Measurements from ENCODE around the gene C20orf202.

C20orf202 gene

DNA sequence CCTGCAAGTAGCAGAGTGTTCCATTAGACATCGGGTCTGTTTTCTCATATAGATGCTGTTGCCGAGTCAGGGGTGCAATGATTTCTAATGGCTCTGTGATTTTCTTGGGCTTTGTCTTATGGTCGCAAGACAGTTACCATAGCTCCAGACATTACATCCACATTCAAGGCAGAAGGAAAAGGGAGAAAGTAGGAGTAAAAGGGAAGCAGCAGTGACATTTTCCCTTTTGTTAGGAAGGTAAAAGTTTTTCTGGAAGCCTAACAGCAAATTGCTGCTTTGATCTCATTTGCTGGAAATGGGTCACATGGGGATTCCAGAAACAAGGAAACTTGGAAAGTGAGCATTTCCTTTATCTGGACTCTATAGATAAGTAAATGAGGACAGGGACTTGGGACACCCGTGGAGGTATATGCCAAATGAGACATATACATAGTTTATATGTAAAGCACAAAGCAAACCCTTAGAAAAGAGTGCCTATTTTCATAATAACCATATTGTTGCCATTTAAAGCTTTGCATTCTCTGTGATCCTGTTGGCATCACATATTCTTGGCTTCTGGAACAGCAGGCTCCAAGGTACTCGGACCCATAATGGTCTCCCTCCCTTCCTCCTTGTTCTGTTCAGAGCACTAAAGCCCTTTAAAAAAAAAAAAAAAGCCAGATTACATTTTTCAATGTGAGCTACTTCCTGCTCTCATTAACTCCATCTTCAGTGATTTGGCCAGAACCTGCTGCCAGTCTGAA is at the start of gene C20orf202:
C20orf202 (plus strand) TSS at position 693 of the 743 bp plus-strand sequence. CDS start 132 bp downstream, outside the sequence.
- H3K4me3 Mint-ChIP-seq: no peak within 1 kb of the TSS
- no peaks in the 10 kb centered on the region for H3K36me3 Mint-ChIP-seq
- no peaks in the 10 kb centered on the region for H3K27me3 Mint-ChIP-seq
- H3K4me1 Mint-ChIP-seq: peaks cover 9% of the 10 kb centered on the region
- no peaks in the 10 kb centered on the region for H3K9me3 Mint-ChIP-seq
- H3K27ac Mint-ChIP-seq: no peak within 1 kb of the TSS

DNA sequence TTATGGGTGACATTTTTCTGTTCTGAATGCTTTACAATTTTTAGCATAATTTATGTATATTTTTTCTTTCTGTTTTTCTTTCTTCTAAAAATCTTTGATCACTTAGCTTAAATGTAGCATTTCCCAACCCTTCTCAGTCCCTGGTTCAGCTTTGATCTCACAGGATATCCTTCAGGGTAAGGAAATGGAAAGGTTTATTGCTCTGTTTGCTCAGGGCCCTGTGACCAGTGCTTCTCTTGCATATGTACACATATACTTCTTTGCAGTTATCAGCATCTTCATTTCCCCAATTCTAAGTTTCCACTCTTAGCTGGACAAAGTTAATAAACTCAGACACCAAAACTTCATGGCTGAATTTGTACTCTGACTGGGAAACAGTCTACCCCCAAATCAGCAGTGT is 49.0 kb upstream of the C20orf202 start:
- H3K4me1 Mint-ChIP-seq: peaks cover 24% of the 10 kb centered on the region
- H3K9me3 Mint-ChIP-seq: peaks cover 7% of the 10 kb centered on the region
- no peak overlapping the region for H3K4me3 Mint-ChIP-seq
- no peaks in the 10 kb centered on the region for H3K27me3 Mint-ChIP-seq
- no peak overlapping the region for H3K27ac Mint-ChIP-seq
- peaks cover 43% of the 10 kb centered on the region for H3K36me3 Mint-ChIP-seq

DNA sequence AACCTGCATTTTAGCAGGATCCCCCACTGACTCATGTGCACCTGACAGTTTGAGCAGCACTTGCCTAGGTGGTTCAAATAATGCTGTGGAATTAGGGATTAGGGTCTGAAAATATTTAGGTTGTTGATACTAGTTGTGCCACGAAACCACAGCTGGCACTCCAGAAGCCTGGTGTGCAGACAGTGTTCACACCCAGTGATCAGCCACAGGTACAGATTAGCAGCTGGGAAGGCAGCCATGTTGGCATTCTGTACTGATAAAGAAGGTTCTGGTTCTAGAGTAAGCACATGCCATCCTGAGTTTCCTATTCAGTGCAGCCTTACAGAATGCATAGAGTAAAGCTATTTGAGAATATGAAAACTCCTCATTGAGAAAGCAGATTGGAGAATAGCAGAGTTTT is 48.6 kb upstream of the C20orf202 start:
- H3K4me1 Mint-ChIP-seq: peaks cover 24% of the 10 kb centered on the region
- no peak overlapping the region for H3K4me3 Mint-ChIP-seq
- no peaks in the 10 kb centered on the region for H3K27me3 Mint-ChIP-seq
- H3K36me3 Mint-ChIP-seq: peaks cover 43% of the 10 kb centered on the region
- peaks cover 7% of the 10 kb centered on the region for H3K9me3 Mint-ChIP-seq
- no peak overlapping the region for H3K27ac Mint-ChIP-seq

DNA sequence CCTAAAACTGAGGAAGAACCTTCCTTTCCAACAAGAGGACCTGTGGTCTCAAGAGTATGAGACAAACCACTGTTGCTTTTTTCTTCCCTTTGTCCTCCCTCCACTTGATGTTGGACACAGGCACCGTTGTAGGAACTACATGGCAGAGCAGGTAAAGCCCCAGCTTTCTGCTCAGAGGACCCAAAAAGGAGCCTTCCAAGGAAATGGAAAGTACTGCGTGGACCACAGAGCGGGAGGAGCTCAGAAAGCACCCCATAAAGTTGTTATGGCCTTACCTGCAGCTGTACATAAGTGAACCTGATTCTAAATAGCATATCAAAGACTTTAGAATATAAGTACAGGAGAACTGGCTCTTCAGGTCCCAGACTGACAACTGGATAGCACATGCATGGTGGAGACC is 47.9 kb upstream of the C20orf202 start:
- Mint-ChIP-seq H3K36me3 (peaks cover 46% of the 10 kb centered on the region), H3K9me3 (peaks cover 7% of the 10 kb centered on the region), H3K27ac (no peak overlapping the region), H3K27me3 (no peaks in the 10 kb centered on the region), H3K4me3 (no peak overlapping the region), H3K4me1 (peaks cover 24% of the 10 kb centered on the region)

DNA sequence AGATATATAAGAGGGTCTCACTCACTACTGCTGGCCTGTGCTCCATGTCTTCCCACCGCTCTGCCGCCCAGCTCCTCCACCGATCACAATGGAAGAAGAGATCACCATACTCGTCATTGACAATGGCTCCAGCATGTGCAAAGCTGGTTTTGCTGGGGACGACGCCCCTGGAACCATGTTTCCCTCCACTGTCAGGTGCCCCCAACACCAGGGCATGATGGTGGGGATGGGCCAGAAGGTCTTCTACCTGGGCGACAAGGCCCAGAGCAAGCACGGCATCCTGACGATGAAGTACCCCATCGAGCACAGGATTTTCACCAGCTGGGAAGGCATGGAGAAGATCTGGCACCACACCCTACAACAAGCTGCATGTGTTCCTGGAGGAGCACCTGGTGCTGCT is 42.8 kb upstream of the C20orf202 start:
- peaks cover 7% of the 10 kb centered on the region for H3K9me3 Mint-ChIP-seq
- H3K36me3 Mint-ChIP-seq: peaks cover 30% of the 10 kb centered on the region
- H3K27me3 Mint-ChIP-seq: no peaks in the 10 kb centered on the region
- H3K4me3 Mint-ChIP-seq: no peak overlapping the region
- no peaks in the 10 kb centered on the region for H3K4me1 Mint-ChIP-seq
- H3K27ac Mint-ChIP-seq: no peak overlapping the region

DNA sequence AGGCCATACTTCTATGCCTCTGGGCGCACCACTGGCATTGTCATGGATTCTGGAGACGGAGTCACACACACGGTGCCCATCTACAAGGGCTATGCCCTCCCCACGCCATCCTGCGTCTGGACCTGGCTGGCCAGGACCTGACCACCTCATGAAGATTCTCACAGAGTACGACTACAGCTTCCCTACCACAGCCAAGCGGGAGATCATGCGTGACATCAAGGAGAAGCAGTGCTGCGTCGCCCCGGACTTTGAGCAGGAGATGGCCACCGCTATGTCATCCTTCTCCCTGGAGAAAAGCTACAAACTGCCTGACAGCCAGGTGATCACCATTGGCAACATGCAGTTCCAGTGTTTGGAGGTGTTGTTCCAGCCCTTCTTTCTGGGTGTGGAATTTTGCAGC is 42.3 kb upstream of the C20orf202 start:
- Mint-ChIP-seq H3K9me3 (peaks cover 4% of the 10 kb centered on the region), H3K27ac (no peak overlapping the region), H3K36me3 (peaks cover 25% of the 10 kb centered on the region), H3K27me3 (no peaks in the 10 kb centered on the region), H3K4me3 (no peak overlapping the region), H3K4me1 (no peaks in the 10 kb centered on the region)

DNA sequence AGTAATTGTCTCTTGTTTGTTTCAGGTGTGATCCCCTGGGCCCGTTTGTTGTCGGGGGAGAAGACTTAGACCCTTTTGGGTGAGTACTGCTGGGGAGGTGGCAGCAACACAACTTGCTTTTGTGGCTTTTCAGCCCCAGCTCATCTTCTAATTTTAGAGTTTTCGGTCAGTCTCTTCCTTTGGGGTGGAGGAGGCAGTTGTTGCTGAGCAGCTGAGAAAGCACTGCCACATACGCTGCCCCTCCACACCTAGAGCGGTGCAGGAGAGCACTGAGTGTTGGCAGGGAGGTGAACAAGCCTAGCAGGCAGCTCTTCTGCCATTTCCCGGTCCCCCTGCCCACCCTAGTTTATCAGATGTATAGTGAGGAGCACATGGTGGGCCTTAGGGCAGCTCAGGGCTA is 40.1 kb upstream of the C20orf202 start:
- H3K36me3 Mint-ChIP-seq: peaks cover 27% of the 10 kb centered on the region
- H3K4me3 Mint-ChIP-seq: no peak overlapping the region
- no peaks in the 10 kb centered on the region for H3K27me3 Mint-ChIP-seq
- no peaks in the 10 kb centered on the region for H3K9me3 Mint-ChIP-seq
- H3K4me1 Mint-ChIP-seq: no peaks in the 10 kb centered on the region
- H3K27ac Mint-ChIP-seq: no peak overlapping the region

DNA sequence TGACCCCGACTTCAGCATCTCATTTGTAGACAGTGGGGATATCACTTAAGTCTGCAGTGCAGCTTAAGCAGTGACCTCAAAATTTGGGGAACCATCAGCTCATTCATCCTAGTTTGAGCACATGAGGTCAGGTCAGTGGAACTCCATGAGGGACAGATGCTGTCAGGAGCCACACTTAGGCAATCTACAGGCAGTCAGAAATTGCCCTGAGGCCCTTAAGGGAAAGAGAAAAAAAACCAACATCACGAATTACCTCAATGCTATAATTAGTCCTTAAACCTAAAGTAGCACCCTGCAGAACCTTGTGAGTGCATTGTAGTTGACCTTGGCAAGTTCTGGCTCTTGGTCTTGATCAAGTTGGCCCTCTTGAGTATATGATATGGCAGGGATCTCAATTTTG is 39.6 kb upstream of the C20orf202 start:
- Mint-ChIP-seq H3K27me3 (no peaks in the 10 kb centered on the region), H3K9me3 (no peaks in the 10 kb centered on the region), H3K36me3 (peaks cover 31% of the 10 kb centered on the region), H3K4me3 (no peak overlapping the region), H3K27ac (no peak overlapping the region), H3K4me1 (no peaks in the 10 kb centered on the region)

DNA sequence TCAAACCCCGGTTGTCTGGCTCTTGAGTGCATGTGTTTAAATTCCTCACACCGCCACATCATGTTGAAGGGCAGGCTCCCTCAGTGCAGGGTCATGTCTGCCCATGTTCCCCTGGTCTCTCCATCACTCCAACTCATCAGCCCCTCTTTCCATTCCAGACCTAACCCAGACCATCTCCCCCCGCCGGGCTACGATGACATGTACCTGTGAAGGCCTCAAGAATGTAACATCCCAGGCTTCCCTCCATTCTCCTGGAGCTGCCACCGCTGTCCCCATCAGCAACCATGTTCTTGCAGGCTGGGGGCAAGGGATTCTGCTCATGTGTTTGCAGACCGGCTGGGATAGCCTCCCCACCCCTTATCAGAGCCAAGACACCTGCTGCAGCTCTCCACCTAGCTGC is 38.4 kb upstream of the C20orf202 start:
- Mint-ChIP-seq H3K27ac (no peak overlapping the region), H3K27me3 (no peaks in the 10 kb centered on the region), H3K9me3 (no peaks in the 10 kb centered on the region), H3K4me1 (no peaks in the 10 kb centered on the region), H3K4me3 (no peak overlapping the region), H3K36me3 (peaks cover 34% of the 10 kb centered on the region)

DNA sequence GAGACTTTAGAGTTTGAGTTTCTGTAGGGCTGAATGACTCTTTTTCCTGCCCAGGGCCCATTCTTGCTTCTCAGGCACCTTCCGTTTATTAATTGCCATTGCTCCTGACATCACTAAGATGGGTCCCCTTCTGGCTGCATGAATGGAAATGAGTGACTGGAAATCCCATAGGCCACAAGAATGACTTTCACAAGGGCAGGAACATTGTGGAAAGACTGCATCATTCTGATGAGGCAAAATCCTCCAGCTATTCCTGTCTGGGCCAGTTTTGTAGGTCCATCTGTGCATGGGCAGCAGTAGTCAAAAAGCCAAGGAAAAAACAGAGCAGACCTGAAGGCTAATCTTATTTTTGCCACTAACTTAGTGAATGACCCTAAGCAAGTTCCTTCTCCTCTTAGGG is 37.7 kb upstream of the C20orf202 start:
- no peaks in the 10 kb centered on the region for H3K27me3 Mint-ChIP-seq
- H3K9me3 Mint-ChIP-seq: no peaks in the 10 kb centered on the region
- no peaks in the 10 kb centered on the region for H3K4me1 Mint-ChIP-seq
- no peak overlapping the region for H3K4me3 Mint-ChIP-seq
- H3K36me3 Mint-ChIP-seq: peaks cover 35% of the 10 kb centered on the region
- H3K27ac Mint-ChIP-seq: no peak overlapping the region

DNA sequence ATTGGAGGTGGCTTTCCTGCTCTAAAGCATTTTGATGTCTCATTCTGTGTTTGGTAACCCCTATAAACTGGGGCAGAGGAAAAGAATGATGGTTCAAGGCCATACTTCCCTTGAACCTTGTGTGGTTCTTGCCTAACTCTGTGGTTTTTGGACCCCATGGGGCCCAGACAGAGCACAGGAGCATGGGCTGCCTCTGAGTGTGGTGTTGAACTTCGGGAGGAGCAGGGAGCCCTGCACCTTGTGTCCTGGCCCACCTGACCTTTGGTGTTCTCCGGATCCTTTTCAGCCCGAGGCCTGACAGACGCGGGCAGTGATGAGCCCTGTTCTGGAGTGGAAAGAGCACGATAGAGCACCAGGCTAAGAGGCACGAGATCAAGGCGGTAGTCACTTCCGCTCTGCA is 37.3 kb upstream of the C20orf202 start:
- no peaks in the 10 kb centered on the region for H3K27me3 Mint-ChIP-seq
- no peaks in the 10 kb centered on the region for H3K9me3 Mint-ChIP-seq
- peaks cover 33% of the 10 kb centered on the region for H3K36me3 Mint-ChIP-seq
- no peaks in the 10 kb centered on the region for H3K4me1 Mint-ChIP-seq
- H3K4me3 Mint-ChIP-seq: no peak overlapping the region
- H3K27ac Mint-ChIP-seq: no peak overlapping the region

DNA sequence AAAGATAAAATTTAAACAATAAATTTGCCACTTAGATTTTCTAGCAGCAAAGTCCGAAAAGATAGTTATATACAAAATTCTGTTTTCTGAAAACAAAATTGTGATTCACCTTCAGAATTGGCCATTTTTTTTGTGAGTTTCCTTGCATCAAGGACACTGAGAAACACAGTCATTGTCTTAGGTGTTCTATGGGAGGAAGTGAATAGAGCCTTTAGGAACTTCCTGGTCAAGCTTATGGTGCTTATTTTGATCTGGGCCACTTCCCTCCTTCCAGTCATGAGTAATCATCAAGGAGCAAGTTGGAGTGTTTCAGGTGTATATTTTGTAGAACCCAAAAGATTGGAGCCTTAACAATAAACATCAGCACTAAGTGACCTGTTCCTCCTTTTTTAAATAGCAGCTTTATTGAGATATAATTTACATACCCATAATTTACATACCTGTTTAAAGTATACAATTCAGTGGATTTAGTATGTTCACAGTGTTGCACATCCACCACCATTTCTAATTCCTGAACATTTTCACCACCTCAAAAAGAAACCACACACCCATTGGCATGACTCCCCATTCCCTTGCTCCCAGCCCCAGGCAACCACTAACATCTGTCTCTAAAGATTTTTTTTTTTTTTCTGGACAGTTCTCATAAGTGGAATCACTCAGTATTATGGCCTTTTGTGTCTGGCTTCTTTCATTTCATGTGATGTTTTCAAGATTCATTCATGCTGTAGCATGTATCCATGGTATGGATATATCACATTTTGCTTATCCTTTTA is 36.1 kb upstream of the C20orf202 start:
- H3K9me3 Mint-ChIP-seq: no peaks in the 10 kb centered on the region
- H3K4me1 Mint-ChIP-seq: no peaks in the 10 kb centered on the region
- H3K27me3 Mint-ChIP-seq: no peaks in the 10 kb centered on the region
- peaks cover 35% of the 10 kb centered on the region for H3K36me3 Mint-ChIP-seq
- H3K4me3 Mint-ChIP-seq: no peak overlapping the region
- H3K27ac Mint-ChIP-seq: no peak overlapping the region

DNA sequence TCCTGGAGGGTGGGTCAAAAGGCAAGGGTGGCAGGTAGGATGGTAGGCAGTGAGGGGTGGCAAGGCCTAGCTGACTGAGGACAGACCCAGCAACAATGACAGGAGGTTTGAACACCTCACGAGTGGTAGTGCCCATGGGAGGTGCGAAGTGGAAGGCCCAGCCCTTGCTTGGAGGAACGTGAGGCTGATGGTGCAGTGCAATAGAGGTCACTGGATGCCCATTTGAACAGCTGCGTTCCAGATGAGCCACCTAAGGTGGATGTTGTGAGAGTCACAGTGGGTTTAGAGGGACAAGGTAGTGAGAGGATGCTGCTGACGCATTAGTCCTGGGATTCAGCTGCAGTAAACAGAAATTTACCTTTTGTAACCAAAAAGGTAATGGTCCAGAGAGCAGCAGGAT is 34.0 kb upstream of the C20orf202 start:
- H3K4me1 Mint-ChIP-seq: no peaks in the 10 kb centered on the region
- peaks cover 37% of the 10 kb centered on the region for H3K36me3 Mint-ChIP-seq
- H3K4me3 Mint-ChIP-seq: no peak overlapping the region
- H3K27ac Mint-ChIP-seq: no peak overlapping the region
- no peaks in the 10 kb centered on the region for H3K27me3 Mint-ChIP-seq
- no peaks in the 10 kb centered on the region for H3K9me3 Mint-ChIP-seq

DNA sequence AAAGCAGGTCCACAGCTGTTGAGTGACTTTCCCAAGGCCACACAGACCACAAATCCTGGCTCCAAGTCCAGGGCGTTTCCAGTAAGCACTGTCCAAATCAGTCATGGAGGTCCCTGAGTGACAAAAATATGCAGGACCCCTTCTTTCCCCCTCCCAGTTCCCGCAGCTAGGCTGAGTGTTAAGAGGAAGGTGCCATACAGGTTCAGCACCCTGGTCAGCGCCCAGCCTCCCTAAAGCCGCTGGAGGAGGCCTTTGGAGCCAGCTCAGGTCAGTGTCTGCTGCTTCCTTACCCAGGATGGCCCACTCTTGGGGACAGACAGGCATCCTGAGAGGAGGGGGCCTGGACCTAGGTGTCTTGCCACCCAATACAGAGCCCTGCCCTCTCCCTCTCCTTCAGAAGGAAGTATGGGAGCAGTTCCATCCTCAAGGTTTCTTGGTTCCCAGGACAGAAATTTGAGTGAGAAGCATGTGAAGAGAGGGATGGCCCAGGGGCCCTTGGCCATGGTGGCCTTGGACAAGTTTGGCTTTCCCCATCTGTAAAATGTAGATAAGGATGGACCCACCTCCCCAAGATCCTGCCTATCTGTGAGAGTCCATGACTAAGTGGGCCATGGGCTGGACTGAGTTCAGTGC is 31.7 kb upstream of the C20orf202 start:
- H3K4me3 Mint-ChIP-seq: no peak overlapping the region
- no peaks in the 10 kb centered on the region for H3K27me3 Mint-ChIP-seq
- no peak overlapping the region for H3K27ac Mint-ChIP-seq
- peaks cover 28% of the 10 kb centered on the region for H3K36me3 Mint-ChIP-seq
- H3K4me1 Mint-ChIP-seq: no peaks in the 10 kb centered on the region
- H3K9me3 Mint-ChIP-seq: no peaks in the 10 kb centered on the region

DNA sequence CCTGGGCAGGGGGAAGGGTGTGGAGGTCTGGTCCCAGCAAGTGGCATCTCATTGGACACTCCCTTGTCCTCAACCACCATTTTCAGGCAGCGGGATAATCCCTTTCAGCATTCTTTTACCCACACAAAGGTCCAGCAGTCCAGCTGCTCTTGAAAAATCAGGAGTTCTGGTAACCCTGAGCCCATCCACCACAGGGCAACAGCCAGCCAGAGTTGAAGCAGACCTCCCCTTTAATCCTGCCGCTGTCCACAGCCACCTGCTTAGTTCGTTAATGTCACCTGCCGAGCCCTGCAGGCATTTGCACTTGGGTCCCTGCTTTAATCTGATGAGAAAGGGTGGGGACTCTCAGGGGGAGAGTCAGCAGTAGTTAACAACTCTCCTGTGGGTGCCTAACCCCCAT is 29.6 kb upstream of the C20orf202 start:
- Mint-ChIP-seq H3K27ac (no peak overlapping the region), H3K27me3 (no peaks in the 10 kb centered on the region), H3K9me3 (no peaks in the 10 kb centered on the region), H3K4me3 (no peak overlapping the region), H3K4me1 (no peaks in the 10 kb centered on the region), H3K36me3 (peaks cover 16% of the 10 kb centered on the region)

DNA sequence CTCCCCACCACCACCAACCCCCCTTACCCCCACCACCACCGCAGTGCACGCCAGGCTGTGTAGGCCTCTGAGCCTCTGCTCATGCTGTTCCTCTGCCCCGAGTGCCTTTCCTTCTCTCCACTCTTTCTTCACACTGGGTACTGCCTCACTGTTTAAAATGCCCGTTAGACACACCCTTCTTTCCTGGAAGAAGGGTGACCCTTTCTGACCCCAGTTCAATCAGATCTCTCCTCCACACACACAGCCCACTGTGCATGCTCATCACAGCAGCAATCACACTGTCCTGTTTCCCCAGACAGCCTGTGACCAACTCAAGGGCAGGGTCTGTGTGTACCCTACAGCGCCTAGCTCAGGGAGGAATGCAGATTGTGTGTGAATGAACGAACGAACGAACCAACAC is 28.5 kb upstream of the C20orf202 start:
- Mint-ChIP-seq H3K36me3 (peaks cover 15% of the 10 kb centered on the region), H3K27ac (no peak overlapping the region), H3K4me3 (no peak overlapping the region), H3K4me1 (no peaks in the 10 kb centered on the region), H3K27me3 (no peaks in the 10 kb centered on the region), H3K9me3 (no peaks in the 10 kb centered on the region)
